Stimulated activated CD8-positive, alpha-beta memory T cell treated with anti-CD3 and anti-CD28 coated beads, Interleukin-7, amount 100 ng/mL, for 48 hours (primary cell): ENCODE data around the gene BTBD17.

Experiments used
- DNase-seq, 2 donors: peaks; one replicate each; pipeline ENCODE4 v3.0.0-alpha.2; 2020; ENCODE audit warnings: low read depth in 1 of 2; ENCODE audit errors: extremely low read depth in 1 of 2

The BTBD17 gene

DNA sequence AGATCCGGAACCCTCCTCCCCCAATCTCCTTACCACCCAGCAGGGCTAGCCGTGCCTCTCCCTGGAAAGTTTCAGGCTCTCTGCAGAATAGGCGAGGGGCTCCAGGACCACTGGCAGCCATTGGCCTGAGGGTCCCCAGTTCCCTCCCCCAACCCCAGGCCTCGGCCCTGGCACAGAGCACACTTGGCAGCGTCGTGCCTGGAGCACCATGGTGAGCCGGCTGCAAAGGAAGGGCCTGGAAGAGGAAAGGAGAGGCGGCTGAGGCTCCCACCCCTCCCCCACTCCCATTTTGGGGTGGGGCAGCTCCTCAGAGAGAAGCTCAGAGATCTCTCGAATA lies 369 bp upstream of the BTBD17 start:
- DNase-seq: no peak

DNA sequence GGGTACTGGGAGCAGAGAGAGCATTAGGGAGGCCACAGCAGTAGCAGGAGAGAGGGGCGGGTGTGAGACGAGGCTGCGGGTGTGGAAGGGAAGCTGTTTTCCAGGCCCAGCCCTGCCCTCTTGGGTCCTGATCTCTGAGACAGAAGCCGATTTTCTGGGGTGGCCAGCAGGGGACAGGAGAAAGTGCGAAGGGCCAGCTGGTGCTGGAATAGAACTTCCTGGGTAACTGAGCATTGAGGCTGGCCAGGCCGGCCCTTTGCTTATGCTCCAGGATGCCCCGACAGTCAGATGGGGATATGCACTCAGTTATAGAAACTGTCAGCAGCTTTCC lies 804 bp downstream of the BTBD17 start:
- DNase-seq: no peak

DNA sequence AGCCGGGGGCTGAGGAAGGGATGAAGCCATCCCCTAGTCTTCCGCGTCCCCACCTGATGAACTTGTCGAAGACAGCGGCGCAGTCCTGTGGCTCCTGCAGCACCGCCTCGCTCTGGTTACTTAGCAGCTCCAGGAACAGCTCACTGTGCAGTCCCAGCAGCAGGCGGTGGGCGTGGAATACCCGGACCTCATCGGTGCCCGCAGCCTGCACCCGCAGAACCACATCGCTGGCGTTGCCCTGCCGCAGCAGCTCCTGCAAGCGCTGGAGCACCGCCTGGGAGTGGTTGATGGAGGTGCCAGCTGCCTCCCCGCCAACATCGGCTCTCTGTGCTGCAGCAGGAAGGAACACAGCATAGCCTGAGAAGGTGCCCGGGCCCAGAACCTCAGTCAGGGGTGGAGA lies 1.8 kb downstream of the BTBD17 start:
- no peak for DNase-seq

DNA sequence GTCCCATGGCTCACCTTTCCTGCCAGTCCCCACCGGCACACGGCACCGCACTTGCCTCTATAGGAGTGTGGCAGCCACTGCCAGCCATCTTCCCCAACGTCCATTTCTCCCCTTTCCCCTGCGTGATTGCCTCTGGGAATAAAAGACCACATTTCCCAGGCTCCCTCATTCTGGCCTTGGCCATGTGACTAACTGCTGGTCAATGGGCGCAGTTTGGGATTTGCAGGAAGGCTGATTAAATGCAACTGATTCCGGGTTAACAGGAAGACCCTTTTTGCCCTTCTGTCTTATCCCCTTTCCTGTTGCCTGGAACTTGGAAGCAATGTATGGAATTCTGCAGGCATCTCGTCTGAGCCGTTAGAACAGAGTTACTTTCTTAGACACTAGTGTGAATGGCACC lies 3.0 kb downstream of the BTBD17 start:
- DNase-seq: no peak

DNA sequence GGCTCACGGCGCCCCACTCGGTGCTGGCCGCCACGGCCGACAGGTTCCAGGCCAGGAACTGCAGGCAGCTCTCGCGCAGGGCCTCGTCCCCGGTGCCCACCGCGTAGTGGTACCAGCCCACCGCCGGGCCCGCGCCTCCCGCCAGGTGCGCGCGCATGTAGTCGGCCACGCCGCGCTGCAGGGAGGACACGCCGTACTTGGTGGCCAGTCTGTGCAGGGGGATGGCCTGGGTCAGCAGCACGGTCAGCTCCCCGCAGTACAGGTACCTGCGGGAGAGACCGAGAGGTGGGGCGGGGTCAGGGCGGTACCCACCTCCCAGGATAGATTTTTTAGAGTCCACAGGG lies 4.2 kb downstream of the BTBD17 start:
- DNase-seq: no peak

DNA sequence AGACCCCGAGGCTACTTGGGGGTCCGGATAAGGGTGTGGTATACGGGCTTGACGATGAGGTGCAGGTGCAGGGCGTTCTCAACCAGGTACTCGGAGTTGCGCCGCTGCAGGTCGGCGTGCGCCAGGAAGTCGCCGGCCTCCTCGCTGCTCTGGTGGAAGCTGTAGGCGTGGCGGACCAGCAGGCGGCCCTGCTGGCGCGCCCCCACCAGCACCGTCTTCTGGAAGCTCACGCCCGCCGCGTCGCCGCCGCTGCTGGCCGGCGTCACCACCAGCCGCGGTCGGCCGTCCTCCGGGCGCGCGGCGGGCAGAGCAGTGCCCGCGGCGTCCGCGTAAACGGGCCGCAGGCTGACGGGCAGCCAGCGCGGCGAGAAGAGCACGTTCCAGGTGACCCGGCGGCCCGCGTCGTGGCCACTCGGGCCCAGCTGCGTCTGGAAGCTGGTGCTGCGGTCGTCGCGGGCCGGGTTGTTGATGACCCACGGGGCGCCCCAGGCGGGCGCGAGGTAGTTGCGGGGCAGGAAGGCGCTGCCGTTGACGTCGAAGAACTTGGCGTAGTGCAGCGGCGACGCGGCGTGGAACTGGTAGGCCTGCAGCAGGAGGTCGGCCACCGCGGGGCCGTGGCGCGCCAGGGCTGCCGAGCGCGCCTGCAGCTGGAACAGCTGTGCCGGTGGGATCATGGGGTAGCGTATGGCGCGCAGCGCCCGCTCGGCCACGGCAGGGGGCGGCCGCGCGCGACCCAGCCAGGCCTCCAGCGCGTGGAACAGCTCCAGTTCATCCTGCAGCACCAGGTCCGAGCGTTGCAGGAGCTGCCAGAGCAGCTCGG lies 4.8 kb downstream of the BTBD17 start:
- DNase-seq: no peak

DNA sequence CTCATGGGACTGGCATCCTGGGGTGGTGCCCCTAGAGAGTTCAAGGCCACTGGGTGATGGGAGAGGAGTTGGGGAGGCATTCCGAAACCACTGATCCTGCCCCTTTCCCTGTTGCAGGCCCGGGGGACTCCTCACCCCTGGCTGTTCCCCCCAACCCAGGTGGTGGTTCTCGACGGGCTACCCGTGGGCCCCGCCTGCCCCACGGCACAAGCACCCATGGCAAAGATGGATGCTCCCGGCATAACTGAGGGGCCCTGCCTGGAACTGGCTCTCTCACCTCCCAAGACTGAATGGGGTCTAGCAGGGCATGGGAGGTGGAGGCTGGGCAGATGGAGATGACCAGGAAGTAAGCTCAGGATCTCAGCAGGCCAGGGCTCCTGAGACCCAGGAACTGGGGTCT lies 6.6 kb downstream of the BTBD17 start:
- DNase-seq: no peak

DNA sequence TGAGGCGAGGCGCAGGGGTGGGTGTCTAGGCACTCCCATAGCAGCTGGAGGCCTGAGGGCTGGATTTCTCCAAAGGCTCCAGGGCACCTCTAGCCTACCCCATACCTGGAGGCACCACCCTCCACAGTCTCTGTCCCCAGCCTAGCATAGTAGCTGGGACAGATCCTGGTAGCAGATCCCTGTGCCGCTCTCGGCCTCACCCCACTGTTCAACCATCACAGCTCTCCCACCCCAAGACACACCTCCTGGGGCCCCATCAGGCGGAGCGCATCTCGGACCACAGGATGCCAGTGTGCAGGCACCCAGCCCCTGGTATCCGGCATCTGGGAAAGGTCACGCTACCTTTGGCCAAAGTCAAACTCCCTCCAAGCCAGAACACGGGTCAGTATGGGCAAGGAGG lies 7.1 kb downstream of the BTBD17 start:
- DNase-seq: no peak

DNA sequence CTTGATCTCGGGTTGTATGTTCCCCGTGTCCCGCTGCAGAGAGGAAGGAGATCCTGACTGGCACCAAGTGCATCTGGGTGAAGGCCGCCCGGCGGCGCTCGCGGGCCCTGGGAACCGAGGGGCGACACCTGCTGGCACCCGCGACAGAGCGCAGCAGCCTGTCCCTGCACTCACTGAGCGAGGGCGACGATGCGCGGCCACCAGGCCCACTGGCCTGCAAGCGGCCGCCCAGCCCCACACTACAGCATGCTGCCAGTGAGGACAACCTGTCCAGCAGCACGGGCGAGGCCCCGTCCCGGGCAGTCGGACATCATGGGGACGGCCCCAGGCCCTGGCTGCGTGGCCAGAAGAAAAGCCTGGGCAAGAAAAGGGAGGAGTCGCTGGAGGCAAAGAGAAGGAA lies 7.5 kb downstream of the BTBD17 start:
- peak in 1 of 2 donors; percentile 63 for DNase-seq

DNA sequence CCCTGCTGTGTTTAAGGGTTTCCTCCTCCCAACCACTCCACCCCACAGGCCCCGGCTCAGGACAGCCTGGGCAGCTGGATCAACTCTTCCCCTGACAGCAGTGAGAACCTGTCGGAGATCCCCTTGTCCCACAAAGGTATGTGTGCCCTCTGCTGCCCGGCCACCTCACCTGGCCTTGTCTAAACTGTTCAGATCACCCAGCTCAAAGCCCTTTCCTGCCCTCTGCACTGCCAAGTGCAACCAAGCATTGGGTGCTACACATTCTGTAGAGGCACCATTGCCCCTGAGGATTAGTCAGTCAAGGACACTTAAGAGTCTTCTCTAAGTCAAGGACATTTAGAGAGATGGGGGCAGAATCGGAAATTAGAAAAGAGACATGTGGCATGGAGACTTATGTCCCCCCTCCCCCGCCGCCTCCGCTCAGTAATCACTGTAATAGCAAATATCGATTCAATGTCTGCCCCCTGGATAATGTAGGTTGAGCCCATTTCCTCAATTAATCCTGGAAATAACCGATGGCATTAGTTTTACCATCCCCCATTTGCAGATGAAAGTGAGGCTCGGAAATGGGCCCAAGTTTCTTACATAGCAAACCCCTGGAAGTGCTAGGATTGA lies 8.1 kb downstream of the BTBD17 start:
- no peak for DNase-seq

DNA sequence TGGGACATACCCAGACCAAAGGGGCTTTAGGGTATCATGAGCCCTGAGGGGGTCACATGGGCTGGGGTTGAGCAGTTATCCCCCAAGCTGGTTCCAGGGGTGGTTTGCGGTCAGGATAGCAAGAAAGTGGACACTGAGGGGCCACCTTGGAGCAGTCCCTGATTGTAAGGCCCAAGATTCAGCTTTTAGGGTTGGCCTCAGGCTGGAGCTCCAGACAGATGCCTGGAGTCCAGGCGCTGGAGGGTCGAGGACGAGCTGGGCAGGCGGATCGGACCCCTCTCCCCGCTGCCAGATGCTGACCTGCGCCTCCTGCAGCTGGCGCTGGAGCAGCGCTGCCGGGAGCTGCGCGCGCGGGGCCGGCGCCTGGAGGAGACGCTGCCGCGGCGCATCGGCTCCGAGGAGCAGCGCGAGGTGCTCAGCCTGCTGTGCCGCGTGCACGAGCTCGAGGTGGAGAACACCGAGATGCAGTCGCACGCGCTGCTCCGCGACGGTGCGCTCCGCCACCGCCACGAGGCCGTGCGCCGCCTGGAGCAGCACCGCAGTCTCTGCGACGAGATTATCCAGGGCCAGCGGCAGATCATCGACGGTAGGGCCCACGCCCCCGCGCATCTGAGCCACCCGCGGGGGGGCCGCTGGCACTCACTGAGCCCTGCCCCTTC lies 10.0 kb downstream of the BTBD17 start:
- DNase-seq: no peak

DNA sequence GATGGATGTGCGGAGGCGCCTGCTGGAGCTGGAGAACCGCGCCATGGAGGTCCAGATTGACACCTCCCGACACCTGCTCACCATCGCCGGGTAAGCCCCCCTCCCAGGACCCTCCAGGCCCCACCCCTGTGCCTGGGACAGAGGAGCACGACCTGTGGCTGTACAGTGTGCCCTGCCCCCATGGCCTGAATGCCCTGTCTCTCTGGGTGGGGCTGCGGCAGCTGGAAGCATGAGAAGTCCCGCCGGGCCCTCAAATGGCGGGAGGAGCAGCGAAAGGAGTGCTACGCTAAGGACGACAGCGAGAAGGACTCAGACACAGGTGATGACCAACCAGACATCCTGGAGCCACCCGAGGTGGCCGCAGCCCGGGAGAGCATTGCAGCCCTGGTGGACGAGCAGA lies 11.2 kb downstream of the BTBD17 start:
- DNase-seq: no peak

DNA sequence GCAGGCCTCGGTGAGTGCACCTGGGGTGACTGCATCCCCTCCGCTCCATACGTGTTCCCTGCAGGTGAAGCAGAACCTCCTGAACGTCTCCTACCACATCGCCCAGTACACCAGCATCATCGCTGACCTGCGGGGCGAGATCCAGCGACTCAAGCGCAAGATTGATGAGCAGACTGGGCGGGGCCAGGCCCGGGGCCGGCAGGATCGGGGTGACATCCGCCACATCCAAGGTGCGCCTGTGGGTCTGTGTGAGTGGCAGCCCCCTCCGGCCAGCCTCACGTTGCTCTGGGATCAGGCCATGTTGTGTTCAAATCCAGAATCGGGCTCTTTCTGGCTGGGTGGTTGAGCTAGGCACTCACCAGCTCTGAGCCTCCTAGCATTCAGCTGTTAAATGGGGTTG lies 12.5 kb downstream of the BTBD17 start:
- DNase-seq: no peak

DNA sequence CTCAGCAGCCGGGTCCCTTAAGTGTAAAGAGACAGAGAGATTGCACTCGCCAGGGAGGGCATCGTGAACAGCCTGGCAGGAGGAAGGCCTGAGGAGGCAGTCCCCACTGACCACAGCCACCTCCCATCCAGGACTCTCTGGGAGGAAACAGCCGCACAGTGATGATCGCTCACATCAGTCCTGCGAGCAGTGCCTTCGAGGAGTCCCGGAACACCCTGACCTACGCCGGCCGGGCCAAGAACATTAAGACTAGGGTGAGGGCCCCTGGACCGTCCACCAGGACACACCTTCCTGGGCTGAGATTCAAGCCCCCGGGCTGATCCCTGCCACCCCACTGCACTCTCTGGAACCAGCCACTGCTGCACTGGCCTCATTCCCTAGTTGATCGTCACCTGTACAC lies 14.0 kb downstream of the BTBD17 start:
- DNase-seq: no peak

DNA sequence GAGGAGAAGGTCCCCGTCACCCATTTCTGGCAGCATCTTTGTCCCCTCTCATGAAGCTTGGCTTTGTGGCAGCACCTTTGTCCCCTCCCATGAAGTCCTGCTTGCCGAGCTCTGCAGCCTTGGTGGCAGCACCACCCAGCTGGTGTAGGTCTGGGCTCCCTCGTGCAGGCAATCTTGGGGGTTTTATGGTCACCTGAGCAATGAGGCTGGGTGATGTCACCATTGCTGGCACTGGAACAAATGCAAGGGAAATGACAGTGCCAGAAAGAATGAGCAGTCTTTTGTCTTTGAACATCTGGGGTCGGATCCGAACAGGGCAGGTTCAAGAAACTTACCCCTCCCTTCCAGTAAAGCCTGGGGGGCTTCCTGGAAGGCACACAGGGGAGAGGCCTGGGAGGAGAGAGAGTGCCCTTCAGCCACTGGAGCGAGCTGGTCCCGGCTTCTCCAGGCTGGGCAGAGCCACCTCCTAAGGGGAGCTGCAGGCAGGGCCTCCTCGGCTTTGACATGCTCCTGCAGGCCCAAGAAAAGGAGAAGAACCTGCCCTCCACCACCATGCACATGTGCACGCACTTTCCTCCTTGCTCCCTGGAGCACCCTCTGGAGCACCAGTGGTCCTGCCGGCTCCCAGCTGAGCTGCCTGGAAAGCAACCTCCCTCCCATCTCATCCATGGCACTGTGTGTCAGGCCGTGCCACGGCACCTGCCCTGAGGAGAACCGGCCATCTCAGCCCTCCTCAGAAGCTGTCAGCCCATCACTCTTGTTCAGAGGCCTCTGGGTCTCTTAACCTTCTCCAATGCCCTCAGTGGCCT lies 16.0 kb downstream of the BTBD17 start:
- no peak for DNase-seq

DNA sequence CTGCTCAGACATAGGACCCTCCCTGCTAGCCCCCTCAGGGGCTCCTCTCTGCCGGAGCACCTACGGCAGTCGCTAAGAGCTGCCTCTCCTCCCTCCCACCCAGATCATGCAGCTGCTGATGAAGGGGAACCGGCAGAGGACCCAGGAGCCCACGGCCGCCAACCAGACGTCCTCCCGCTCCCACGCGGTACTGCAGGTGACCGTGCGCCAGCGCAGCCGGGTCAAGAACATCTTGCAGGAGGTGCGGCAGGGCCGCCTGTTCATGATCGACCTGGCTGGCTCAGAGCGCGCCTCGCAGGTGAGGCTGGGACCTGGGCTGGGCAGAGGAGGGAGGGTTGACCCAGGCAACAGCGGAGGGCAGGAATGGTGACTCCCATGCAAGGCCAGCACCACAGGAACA lies 17.0 kb downstream of the BTBD17 start:
- no peak for DNase-seq

DNA sequence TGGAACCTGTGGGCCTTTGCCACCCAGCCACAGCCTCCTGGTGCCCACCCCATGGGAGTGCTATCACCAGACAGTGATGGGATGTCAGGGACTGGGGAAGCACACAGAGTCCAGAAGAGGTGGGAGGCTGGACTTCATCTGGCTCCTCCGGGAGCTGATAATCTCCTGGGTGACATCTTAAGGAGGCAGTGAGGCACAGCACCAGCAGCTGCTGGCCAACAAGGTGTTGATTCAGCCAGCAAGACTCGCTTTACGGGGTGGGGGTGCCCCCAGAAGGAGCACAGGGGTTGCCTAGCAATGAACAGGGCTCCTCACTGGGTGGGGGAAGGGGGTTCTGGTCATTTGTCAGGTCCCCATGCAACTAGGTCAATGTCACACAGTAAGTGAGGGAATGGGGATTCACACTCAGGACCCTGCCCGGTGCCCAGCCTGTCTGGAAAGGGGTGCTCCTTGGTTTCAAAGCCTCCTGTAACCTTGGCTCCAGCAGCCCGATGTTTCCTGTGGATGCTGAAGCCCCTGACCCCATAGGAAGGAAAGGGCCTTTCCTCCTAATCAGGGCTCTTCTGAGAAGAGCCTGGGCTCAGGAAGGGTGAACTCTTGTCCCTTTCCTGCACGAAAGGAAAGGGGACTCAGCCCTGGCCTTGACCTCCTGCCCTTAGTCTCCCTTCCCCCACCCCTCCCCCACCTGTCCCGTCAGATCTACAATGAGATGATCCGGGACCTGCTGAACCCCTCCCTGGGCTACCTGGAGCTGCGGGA lies 18.0 kb downstream of the BTBD17 start:
- no peak for DNase-seq

DNA sequence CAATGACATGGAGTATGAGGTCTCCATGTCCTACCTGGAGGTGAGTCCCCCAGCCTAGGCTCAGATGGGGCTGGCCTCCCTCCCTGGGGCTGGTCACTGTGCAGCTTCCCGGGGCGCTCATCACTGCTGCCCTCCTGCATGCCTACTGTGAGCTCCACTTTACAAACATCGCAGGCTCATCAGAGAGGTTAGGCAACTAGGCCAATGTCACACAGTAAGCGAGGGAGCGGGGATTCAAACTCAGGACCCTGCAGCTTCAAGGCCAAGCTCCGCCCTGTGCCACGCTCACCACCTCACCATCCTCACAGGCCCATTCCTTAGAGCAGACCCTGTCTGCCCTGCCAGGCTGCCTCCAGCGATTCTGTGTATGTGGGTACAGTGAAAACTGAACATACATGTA lies 18.5 kb downstream of the BTBD17 start:
- DNase-seq: no peak

DNA sequence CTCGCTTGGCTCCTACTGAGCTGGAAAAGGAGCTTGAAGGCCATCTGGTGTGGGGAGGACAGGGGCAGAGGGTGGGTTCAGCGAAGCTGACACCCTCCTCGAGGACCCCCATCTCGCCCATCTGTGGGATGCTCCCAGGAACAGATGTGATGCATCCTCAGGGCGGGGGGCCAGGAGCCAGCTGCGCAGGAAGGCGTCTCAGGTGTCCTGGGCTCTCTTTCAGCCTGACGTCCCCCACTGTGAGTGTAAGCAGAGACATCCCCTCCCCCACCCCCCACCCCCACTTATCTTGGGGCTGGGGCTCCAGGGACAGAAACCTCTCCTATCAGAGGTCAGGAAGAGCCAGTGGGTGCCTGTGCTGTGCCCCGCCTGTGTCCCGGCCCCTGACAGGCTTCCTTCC lies 19.4 kb downstream of the BTBD17 start:
- no peak for DNase-seq

DNA sequence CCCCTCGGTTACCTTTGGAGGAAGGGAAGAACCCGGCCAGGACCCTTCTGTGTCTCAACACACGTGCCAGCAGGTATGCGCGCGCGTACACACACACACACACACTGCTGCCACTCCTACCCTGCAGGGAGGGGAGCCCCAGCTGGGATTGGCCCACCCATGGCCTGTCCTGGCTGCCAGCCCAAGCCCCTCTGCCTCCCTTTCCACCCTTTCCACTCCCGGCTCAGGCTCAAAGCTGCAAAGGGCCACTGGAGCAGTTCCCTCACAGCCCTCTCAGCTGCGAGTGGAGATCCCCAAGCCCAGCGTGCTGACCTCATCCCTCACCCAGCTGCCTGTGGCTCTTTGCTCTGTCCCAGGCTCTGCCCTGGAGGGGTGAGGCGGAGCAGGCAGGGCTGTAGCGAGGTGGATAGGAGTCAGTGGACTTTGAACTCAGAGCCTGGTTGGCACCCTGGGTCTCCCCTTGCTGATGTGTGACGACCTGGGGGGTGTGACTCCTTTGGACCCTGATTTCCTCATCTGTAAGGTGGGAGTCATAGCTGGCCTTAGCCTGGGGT lies 21.1 kb downstream of the BTBD17 start:
- no peak for DNase-seq
